ENCODE data around the gene PAPPA. TPM values are rescaled to one million over a fixed set of nuclear protein-coding genes. Genes with fewer than 3 reads are reported as not detected.

The PAPPA gene
- total RNA-seq, 4 donors from 2014 or later = 0.53 to 2.3 (median 1.4) TPM

DNA sequence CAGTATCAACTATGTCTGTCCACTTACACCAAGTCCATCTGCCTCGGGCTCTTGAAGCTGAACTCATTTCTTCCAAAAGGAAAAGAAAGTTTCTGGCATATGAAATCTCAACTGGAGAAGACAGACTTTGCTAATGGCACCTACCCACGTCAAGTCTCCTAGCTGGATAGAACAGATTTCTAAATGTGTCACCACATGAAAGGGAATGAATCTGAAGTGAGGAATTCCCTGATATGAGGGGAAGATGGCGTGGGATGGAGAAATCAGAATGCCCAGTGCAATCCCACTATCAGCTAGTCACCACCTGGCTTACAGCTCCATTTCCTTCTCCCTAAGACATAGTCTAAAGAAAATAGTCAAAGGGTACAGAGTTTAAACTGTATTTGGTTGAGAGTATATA is 144.7 kb downstream of the PAPPA start:
- TF ChIP-seq EP300 (IDR thresholded peaks at IDR 0.05) (no peak), POLR2A (IDR thresholded peaks at IDR 0.05) (no peak), POLR2AphosphoS5 (IDR thresholded peaks at IDR 0.05) (no peak)
- TF ChIP-seq, protein P1, sequence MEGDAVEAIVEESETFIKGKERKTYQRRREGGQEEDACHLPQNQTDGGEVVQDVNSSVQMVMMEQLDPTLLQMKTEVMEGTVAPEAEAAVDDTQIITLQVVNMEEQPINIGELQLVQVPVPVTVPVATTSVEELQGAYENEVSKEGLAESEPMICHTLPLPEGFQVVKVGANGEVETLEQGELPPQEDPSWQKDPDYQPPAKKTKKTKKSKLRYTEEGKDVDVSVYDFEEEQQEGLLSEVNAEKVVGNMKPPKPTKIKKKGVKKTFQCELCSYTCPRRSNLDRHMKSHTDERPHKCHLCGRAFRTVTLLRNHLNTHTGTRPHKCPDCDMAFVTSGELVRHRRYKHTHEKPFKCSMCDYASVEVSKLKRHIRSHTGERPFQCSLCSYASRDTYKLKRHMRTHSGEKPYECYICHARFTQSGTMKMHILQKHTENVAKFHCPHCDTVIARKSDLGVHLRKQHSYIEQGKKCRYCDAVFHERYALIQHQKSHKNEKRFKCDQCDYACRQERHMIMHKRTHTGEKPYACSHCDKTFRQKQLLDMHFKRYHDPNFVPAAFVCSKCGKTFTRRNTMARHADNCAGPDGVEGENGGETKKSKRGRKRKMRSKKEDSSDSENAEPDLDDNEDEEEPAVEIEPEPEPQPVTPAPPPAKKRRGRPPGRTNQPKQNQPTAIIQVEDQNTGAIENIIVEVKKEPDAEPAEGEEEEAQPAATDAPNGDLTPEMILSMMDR (IDR thresholded peaks at IDR 0.05) = no peak
- Histone ChIP-seq H3K4me1 (no peaks in the 10 kb centered on the region), H3K4me3 (no peak overlapping the region), H3K9me3 (no peaks in the 10 kb centered on the region), H3K36me3 (no peaks in the 10 kb centered on the region), H3K27me3 (no peaks in the 10 kb centered on the region), H3K27ac (no peak overlapping the region)
- WGBS = 84% methylated on average over 3 of the region's 3 CpGs
- no peak for DNase-seq (ENCODE audit: low spot score in 2 of 2)

DNA sequence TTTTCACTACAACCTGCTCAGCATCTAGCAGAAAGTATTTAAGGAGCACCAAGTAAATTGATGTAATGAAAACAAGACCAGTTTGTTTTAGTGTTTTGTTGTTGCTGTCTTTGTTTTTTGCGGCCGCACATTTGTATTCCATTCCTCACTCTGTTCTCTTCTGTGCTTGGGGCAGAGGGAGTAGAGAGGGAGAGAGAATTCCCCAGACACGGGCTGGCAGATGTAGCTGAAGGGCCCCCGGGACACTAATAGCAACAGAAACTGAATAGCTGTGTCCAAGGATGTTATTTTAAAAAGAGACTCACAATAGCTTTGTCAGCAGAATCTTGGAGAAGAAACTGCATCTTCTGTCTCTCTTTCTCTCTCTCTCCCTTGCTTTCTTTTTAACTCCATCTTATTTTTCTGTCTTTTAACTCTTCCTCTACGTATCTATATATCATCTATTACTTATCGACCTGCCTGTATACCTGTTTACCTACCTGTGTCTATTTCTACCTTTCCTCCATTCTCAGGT is 145.3 kb downstream of the PAPPA start:
- 63% methylated on average over 6 of the region's 6 CpGs for WGBS
- DNase-seq (ENCODE audit: low spot score in 2 of 2) = no peak
- no peaks in the 10 kb centered on the region for H3K4me1 ChIP-seq
- no peaks in the 10 kb centered on the region for H3K36me3 ChIP-seq
- H3K27me3 ChIP-seq = no peaks in the 10 kb centered on the region
- H3K9me3 ChIP-seq = no peaks in the 10 kb centered on the region
- no peak overlapping the region for H3K27ac ChIP-seq
- no peak overlapping the region for H3K4me3 ChIP-seq
- TF ChIP-seq POLR2A (IDR thresholded peaks at IDR 0.05) = no peak
- TF ChIP-seq, protein P1 (IDR thresholded peaks at IDR 0.05) = no peak
- TF ChIP-seq POLR2AphosphoS5 (IDR thresholded peaks at IDR 0.05) = no peak
- no peak for TF ChIP-seq EP300 (IDR thresholded peaks at IDR 0.05)

DNA sequence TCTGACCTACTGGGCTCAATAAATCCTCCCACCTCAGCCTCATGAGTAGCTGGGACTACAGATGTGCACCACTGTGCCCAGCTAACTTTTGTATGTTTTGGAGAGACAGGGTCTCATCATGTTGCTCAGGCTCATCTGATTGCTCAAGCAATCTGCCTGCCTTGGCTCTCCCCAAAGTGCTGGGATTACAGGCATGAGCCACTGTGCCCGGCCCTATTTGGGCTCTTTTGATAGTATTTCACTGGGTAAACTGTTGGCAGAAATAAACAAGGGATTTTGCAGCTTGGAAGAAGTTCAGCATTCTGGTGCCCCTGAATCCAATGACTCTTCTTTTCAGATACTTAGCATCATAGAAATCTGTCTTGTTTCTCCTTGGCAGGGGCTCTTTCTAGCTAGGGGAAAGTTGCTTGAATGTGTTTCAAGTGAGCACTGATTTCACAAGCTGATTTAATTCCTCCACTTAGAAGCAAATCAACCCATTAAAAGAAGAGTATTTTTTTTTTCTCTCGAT is 146.8 kb downstream of the PAPPA start:
- Histone ChIP-seq H3K4me3 (no peak overlapping the region), H3K4me1 (no peaks in the 10 kb centered on the region), H3K9me3 (no peaks in the 10 kb centered on the region), H3K27me3 (no peaks in the 10 kb centered on the region), H3K36me3 (no peaks in the 10 kb centered on the region), H3K27ac (no peak overlapping the region)
- TF ChIP-seq POLR2AphosphoS5 (IDR thresholded peaks at IDR 0.05) = no peak
- TF ChIP-seq, protein P1 (IDR thresholded peaks at IDR 0.05) = no peak
- TF ChIP-seq POLR2A (IDR thresholded peaks at IDR 0.05) = no peak
- no peak for TF ChIP-seq EP300 (IDR thresholded peaks at IDR 0.05)
- 80% methylated on average over 2 of the region's 2 CpGs for WGBS
- DNase-seq (ENCODE audit: low spot score in 2 of 2) = no peak

DNA sequence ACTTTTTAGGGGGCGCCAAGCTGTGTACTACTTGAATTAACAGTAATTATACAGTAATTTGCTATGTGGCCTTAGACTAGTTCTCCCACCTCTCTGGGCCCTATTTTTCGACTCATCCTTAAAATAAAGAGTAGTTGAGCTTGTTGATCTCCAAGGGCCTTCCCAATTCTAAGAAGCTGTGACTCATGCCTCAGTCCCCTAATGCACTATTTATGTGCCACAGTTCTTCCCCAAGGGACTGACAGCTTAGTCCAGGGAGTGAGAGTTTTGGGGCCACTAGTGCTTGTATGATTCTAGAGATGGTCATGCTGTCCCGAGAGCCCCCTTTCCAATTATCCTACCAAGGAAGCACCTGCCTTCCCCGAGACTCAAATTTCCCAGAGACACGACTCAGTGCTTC is 149.7 kb downstream of the PAPPA start:
- H3K4me1 ChIP-seq = no peaks in the 10 kb centered on the region
- H3K4me3 ChIP-seq = no peak overlapping the region
- no peaks in the 10 kb centered on the region for H3K9me3 ChIP-seq
- no peaks in the 10 kb centered on the region for H3K36me3 ChIP-seq
- TF ChIP-seq POLR2AphosphoS5 (IDR thresholded peaks at IDR 0.05) = no peak
- TF ChIP-seq EP300 (IDR thresholded peaks at IDR 0.05) = no peak
- TF ChIP-seq POLR2A (IDR thresholded peaks at IDR 0.05) = no peak
- TF ChIP-seq, protein P1 (IDR thresholded peaks at IDR 0.05) = no peak
- H3K27ac ChIP-seq = no peak overlapping the region
- no peak for DNase-seq (ENCODE audit: low spot score in 2 of 2)
- H3K27me3 ChIP-seq = no peaks in the 10 kb centered on the region
- 79% methylated on average over 5 of the region's 5 CpGs for whole genome bisulfite sequencing

DNA sequence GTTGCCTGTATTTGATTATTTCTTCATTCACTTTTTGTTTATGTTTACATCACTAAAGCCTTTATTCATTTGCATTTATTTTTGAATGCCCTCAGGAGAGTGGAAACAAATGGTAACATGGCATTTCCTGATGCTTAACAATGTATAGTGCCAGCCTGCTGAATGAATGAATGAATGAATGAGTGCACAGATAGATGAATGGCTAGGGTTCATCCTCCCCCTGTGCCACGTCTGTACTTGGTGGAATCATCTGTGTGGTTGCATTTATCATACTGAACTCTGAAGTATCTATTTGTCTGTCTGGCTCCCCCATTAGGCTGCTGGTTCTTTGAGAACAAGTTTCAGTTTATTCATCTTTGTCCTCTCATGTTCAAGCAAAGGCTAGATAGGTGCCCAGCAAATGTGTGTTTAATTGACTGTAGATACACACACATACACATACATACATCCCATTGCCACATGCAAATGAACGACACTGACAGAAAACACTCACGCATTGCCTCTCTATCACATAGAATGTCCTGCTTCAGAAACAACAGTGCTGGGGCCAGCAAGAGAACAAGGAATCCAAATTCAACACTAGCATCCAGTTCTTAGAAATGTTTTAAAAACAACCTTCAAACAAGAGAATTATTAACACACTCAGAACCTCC is 150.4 kb downstream of the PAPPA start:
- WGBS = 89% methylated on average over 3 of the region's 3 CpGs

More for the DNA sequence above, 150.4 kb downstream of the PAPPA start:
- no peaks in the 10 kb centered on the region for H3K36me3 ChIP-seq
- no peak for TF ChIP-seq EP300 (IDR thresholded peaks at IDR 0.05)
- TF ChIP-seq POLR2A (IDR thresholded peaks at IDR 0.05) = no peak
- no peak overlapping the region for H3K4me3 ChIP-seq
- H3K4me1 ChIP-seq = no peaks in the 10 kb centered on the region
- no peak for DNase-seq (ENCODE audit: low spot score in 2 of 2)
- H3K9me3 ChIP-seq = no peaks in the 10 kb centered on the region
- H3K27ac ChIP-seq = no peak overlapping the region
- H3K27me3 ChIP-seq = no peaks in the 10 kb centered on the region

Data from suprapubic skin (tissue), 4 donors.